H1 (cell line): ENCODE data around the gene GLRA2. TPM values are rescaled to one million over a fixed set of nuclear protein-coding genes. Genes with fewer than 3 reads are reported as not detected.

Source experiments
- BACH1 ChIP-seq: IDR thresholded peaks from 2 replicates; pipeline ENCODE4 v1.6.1; 2012; ENCODE audit warnings: low read length, improper control_type of control experiment
- CREB1 ChIP-seq: IDR thresholded peaks from 2 replicates; pipeline ENCODE4 v1.6.1; 2012; ENCODE audit warnings: inconsistent platforms
- CTBP2 ChIP-seq: IDR thresholded peaks from 2 replicates; pipeline ENCODE4 v1.7.0; 2011; ENCODE audit warnings: borderline replicate concordance, mild to moderate bottlenecking, moderate library complexity, mixed read lengths, low read length; ENCODE audit not compliant: insufficient read depth, insufficient read length
- EZH2 ChIP-seq: fragments of 200-600 bp; sonication (generic); IDR thresholded peaks from 2 replicates; pipeline ENCODE4 v1.7.1; 2012; ENCODE audit warnings: low read depth, mild to moderate bottlenecking, moderate library complexity, low read length, inconsistent platforms; ENCODE audit not compliant: severe bottlenecking
- GABPA ChIP-seq: IDR thresholded peaks from 2 replicates; pipeline ENCODE4 v1.6.1; 2011; ENCODE audit warnings: mild to moderate bottlenecking, low read length, moderate library complexity, borderline replicate concordance; ENCODE audit not compliant: insufficient read depth
- GTF2F1 ChIP-seq: IDR thresholded peaks from 2 replicates; pipeline ENCODE4 v1.6.1; 2012; ENCODE audit warnings: low read depth, low read length, improper control_type of control experiment, borderline replicate concordance
- HDAC2 ChIP-seq, 2 experiments: fragments of 300-600 bp in 1 of 2; sonication (generic) in 1 of 2; IDR thresholded peaks; 2 replicates each; pipeline ENCODE4 v1.6.1; 2011 to 2012; ENCODE audit warnings: low read depth in 2 of 2, low read length in 2 of 2, mild to moderate bottlenecking in 2 of 2, moderate library complexity in 2 of 2, borderline replicate concordance in 1 of 2, inconsistent platforms in 1 of 2
- JUND ChIP-seq: IDR thresholded peaks from 2 replicates; pipeline ENCODE4 v1.6.1; 2011; ENCODE audit warnings: mild to moderate bottlenecking, improper control_type of control experiment, low read length
- TBP ChIP-seq: IDR thresholded peaks from 2 replicates; pipeline ENCODE4 v1.6.1; 2011; ENCODE audit warnings: low read depth, low read length, improper control_type of control experiment
- polyA plus RNA-seq, 7 experiments: library from polyadenylated mRNA; depleted of rRNA in 3 of 7; stranded (reverse) in 5 of 7; unstranded in 2 of 7; fragments of >200 nt in 5 of 7; fragments of 200-250 nt in 2 of 7; gene quantifications; 1 replicate in 5 of 7; 2 replicates in 1 of 7; 4 replicates in 1 of 7; pipeline versions ENCODE4 v1.2.1 to v1.2.3, GENCODE V29; 2011 to 2013; ENCODE audit warnings: missing spikeins in 2 of 7, mixed read lengths in 2 of 7
- total RNA-seq: library from RNA; stranded (reverse); fragmentation: NEBNext Ultra II Directional; extraction: Animal tissue kit (Norgen Biotek cat#: 25700); gene quantifications from 2 replicates; pipeline ENCODE4 v1.2.1, GENCODE V29; 2021
- TF ChIP-seq, protein P1 (sequence below): IDR thresholded peaks from 2 replicates; pipeline ENCODE4 v1.6.1; 2012; ENCODE audit warnings: low read length, inconsistent platforms

The GLRA2 gene
- total and polyA plus RNA-seq, 2 of the 8 experiments (the other 6 are each of a cell fraction or from before 2014, with no cell fraction given), result not detected

DNA sequence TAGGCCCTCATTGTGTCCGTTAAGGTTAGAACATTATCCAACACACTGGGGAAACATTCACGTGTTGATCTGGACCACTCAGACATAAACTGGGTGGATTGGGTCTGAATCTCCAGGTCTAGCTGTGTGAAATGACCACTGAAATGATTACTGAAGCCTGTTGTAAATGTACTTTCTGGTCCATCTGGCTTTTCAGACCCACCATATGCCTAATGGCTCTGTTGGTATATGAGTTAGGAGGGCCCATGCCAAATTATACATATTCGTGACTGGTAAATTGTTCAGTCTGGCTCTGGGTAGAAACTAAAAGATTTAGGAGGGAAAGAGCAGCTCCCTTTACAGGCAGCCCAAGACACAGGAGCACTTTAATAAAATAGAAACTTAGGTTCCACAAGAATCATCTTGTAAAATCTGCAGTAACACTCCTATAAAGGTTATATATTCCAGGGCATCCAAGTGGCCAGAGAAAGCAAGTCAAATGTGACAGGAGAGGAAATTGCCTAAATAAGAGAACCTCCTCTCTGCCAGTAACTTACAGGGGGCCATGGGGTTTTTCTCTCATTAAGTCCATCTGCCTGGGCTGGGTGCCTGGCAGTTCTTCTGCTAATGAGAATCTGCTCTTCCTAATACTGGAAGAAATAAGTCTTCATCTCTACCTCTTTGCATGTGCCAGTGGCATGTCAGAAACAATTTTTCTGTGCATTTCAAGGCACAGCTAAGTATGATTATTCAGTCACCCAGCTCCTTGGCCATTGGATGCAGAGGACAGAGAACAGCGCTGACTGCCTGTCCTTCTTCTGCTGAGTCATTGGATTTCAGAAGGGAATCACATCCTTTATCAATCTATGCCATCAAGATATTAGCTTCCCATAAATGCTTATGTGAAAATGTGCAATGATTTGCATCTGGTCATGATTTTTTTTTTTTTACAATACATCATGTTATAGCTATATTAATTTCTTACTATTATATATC lies 112.6 kb downstream of the GLRA2 start (continued):
- no peak for TF ChIP-seq CTBP2
- TF ChIP-seq, protein P1, sequence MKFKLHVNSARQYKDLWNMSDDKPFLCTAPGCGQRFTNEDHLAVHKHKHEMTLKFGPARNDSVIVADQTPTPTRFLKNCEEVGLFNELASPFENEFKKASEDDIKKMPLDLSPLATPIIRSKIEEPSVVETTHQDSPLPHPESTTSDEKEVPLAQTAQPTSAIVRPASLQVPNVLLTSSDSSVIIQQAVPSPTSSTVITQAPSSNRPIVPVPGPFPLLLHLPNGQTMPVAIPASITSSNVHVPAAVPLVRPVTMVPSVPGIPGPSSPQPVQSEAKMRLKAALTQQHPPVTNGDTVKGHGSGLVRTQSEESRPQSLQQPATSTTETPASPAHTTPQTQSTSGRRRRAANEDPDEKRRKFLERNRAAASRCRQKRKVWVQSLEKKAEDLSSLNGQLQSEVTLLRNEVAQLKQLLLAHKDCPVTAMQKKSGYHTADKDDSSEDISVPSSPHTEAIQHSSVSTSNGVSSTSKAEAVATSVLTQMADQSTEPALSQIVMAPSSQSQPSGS, result no peak
- TF ChIP-seq BACH1, result no peak
- TF ChIP-seq CREB1, result no peak
- TF ChIP-seq EZH2, result no peak
- no peak for TF ChIP-seq GTF2F1
- TF ChIP-seq GABPA, result no peak
- TF ChIP-seq JUND, result no peak
- no peak for TF ChIP-seq HDAC2 (IDR thresholded peaks at IDR 0.05; ENCODE audit: borderline replicate concordance in 1 of 2, low read depth in 2 of 2, low read length in 2 of 2)
- no peak for TF ChIP-seq TBP
